G401 (cell line): ENCODE data around the gene MLANA. TPM values are rescaled to one million over a fixed set of nuclear protein-coding genes. Genes with fewer than 3 reads are reported as not detected.

Source experiments
- DNase-seq: peaks from one replicate; pipeline ENCODE4 v3.0.0-alpha.2; 2015; ENCODE audit warnings: low spot score
- in situ Hi-C: cut with HindIII; loops from 2 replicates; pipeline ENCODE4 v1.10.0; 2016; ENCODE audit warnings: low sequenced_read_pairs, mixed read lengths
- total RNA-seq: library from RNA; depleted of rRNA; stranded (reverse); fragments of >200 nt; shearing (Covaris generic); gene quantifications from 2 replicates; pipeline ENCODE4 v1.2.3, GENCODE V29; 2014

MLANA gene
- total RNA-seq, 1 experiment from 2014 or later = not detected

DNA sequence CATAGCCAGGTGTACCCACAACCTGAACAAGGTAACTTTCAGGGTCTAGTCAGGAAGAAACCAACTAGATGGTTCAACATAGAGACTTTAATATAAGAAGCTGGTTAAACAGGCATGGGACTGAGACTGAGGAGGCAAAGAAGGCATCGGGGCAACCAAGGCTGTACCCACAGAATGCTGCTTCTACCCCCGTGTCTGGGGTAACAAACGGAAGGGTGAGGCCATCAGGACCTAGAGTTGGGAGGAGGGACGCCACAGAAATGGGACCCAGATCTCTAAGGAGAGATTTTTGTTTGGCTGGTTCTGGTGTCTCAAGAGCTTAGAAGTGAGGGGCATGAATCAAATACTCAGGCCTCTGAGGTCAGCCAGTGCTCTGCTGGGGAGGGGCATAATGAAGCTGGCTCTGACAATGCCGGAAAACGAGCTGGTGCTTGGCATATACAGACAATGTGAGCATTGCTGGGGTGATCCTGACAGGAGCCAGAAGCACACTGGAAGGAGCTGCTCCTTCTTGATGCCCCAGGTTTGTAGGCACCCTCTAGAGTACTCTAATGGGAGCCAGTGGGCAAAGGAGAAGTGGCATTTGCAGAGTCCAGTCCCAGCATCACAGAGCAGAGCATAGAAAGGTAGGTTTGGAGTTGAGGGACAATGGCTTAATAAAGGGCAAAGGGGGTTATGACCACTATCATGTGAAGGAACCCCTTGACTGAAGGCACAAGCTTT lies 3.7 kb downstream of the MLANA start:
- in situ Hi-C loops = no loop called here
- no peak for DNase-seq

DNA sequence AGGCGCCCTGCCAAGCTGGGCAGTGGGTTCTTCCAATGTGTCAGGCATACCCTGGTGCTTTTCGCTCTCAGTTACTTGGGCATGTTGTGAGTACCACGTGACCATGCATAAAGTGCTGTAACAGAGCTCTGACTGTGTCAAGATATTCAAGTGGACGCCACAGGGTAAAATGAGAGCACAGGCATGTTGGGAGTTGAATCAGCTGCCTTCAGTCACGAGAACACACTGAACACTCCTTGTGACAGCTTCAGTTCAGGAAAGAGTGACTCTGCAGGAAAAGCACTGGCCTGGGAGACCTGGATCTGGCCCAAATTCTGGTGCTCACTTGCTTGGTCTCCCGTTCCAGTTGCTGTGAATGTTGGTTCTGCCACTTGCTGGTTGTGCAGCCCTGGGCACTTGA lies 5.1 kb downstream of the MLANA start:
- DNase-seq = no peak
- in situ Hi-C loops = no loop called here

DNA sequence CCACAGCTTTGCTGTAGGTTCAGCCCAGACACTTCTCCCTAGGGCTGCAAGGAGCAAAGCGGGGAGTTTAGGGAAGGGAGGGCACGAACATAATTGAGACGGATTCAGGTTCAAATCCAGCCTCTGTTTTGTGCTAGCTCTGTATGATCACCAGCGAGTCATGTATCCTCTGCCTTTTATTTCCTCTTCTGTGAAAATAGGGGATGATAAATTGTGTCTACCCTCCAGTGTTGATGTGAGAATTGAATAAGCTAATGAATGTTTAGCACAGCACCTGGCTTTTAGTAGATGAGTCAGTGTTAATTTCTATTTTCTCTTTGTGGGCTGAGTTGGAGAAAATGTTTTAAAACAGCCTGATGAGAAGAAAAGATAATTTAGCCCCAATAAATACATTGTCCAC lies 6.2 kb downstream of the MLANA start:
- in situ Hi-C loops = no loop called here
- no peak for DNase-seq

DNA sequence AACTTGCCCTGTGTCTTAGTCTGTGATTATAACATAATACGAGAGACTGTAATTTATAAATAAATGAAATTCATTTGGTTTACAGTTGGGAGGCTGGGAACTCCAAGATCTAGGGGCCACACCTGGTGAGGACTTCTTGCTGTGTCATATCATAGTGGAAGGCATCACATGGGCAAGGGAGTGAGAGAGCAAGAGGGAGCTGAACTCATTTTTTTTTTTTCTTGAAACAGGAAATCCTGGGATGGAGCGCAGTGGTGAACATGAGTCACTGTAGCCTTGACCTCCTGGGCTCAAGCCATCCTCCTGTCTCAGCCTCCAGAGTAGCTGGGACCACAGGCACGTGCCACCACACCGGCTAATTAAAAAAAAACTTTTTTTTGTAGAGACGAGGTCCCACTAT lies 7.2 kb downstream of the MLANA start:
- DNase-seq = no peak

DNA sequence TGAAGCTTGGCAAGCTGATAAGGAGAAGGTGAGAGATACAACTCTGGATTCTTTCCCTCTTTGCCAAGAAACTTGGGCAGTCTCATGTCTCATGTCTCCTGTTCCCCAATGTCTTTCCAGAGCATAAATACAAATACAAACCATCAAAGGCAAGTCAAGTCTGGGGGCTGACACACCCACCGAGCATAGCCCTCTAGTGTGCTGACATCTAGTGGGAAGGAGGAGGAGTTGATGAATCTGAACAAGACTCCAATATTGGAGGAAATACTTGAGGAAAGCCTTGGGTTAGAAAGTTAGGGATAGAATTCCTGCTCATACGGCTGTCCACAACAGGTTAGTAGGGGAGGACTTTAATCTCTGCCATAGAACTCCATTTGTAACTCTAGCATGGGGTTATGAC lies 8.6 kb downstream of the MLANA start:
- DNase-seq = no peak

More for the DNA sequence above, 7.2 kb downstream of the MLANA start:
- in situ Hi-C loops = no loop called here

DNA sequence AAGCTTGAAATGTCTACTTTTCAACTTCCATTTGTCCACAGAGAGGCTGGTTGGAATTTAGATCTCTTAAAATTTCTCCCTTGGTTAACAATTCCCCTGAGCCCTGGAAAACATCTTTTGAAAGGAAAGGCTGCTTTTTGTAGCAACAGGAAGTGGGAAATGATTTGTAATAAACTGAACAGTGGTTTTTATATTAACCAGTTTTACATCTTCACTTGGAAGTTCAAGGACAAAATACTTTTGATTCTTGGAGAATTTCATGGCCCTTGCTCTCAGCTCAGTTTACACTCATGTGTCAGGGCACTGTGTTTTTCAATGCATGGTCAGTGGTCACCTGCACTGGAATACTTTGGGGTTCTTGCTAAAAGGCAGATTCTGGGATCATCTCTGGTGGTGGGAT lies 9.9 kb downstream of the MLANA start:
- in situ Hi-C loops = no loop called here
- no peak for DNase-seq

More for the DNA sequence above, 8.6 kb downstream of the MLANA start:
- in situ Hi-C loops = no loop called here

DNA sequence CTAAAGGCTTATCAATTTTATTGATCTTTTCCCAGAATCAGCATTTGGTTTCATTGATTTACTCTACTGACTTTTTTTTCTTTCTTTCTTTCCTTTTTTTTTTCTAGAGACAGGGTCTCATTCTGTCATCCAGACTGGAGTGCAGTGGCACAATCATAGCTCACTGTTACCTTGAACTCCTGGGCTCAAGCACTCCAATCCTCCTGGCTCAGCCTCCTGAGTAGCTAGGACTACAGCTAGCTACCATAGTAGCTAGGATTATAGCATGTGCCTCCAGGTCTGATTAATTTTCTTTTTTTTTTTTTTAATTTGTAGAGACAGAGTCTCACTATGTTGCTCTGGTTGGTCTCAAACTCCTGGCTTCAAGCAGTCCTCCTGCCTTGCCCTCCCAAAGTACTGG lies 11.7 kb downstream of the MLANA start:
- DNase-seq = no peak
- in situ Hi-C loops = no loop called here

DNA sequence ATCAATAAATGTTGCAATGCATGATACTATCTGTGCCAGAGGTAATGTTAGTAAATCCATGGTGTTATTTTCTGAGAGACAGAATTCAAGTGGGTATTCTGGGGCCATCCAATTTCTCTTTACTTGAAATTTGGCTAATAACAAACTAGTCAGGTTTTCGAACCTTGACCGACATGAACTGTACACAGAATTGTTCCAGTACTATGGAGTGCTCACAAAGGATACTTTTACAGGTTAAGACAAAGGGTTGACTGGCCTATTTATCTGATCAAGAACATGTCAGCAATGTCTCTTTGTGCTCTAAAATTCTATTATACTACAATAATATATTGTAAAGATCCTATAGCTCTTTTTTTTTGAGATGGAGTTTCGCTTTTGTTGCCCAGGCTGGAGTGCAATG lies 18.2 kb downstream of the MLANA start:
- in situ Hi-C loops = no loop called here
- no peak for DNase-seq

DNA sequence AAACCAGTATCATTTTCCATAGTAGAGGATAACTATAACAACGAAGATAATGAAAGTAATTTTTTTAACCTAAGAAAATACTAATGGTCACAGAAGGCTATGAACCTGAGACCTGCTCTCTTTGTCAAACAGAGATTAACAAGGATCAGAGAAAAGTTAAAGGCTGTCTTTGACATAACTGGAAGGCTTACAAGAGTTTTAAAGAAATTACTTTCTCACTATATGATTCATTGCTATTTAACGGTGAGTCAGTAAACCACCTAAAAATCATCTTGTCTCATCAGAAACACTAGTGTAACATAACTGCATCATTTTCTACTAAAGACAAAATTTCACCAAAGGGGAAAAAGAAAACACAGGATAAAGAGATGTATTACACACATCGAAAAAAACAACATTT lies 19.3 kb downstream of the MLANA start:
- no peak for DNase-seq

DNA sequence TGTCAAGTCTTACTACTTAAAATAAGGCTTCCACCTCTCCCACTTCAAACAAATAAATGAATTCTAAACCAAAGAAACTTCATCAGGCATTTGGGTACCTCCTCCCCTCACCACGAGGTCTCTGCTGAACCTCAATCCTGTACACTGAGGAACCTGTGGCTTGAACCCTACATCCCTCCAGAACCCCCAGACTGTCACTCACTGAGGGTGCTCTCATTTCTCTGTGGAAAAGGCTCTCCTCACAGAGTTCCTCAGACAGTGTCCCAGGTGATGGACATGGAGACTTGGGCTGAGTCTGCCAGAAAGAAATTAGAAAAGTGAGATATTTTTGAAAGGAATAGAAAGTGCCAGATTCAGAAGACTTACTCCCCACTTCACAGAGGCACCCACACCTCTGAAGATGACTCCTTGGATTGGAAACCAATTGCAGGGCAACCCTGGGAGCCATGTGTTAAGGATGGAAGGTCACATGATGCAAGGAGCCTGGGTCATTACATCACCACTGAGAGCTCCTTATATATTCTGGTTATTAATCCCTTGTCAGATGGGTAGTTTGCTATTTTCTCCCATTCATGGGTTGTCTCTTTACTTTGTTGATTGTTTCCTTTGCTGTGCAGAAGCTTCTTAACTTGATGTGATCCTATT lies 19.8 kb downstream of the MLANA start:
- DNase-seq = no peak
- in situ Hi-C loops = no loop called here

More for the DNA sequence above, 19.3 kb downstream of the MLANA start:
- in situ Hi-C loops = no loop called here

DNA sequence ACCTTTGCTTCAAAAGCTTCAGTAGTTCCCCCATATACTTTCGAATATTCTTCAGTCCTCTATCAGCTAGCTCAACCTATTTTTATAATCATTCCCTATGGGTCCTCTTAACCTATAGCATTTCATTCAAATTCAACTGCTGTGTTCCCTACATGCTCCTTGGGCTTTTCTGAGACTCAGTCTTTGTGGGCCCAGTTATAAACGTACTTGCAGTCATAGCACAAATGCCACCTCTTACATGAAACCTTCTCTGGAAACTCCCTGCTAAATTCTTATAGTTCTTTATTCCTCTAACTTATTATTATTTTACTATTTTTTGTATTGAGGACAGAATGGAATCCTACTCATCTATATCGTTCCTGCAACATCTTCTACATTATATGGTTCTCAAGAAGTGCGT lies 24.7 kb downstream of the MLANA start:
- in situ Hi-C loops = no loop called here
- no peak for DNase-seq

DNA sequence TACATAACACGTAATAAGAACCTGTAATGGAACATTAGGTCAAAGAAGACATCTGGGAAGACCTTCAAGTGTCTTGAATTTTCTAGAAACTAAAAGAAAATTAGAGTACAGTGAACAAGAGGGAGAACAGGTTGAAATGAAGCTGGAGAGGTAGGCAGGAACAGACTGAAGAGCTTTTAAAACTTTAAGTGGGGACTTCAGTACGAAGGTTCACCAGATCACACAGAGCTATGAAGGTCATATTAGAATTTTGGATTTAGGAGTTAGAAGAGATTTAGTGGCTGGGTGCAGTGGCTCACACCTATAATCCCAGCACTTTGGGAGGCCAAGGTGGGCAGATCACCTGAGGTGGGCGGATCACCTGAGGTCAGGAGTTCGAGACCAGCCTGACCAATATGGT lies 26.6 kb downstream of the MLANA start:
- in situ Hi-C loops = no loop called here
- DNase-seq = no peak

DNA sequence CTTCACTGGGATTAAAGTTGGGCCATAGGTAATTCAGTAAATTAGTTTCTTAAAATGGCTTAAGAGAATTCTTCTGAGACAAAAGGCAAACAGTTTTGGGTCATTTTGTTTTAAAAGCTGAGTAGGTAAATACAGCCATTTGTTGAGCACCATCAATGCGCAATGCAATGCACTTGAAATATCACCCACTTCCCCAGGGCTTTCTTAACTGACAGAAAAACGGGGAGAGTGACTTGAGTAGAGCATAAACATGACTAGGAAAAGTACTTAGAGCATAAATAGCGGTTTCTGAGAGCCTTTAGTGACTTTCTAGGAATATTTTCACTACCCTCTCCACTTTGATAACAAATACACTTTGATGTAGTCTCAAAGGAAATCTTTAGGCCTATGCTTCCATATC lies 27.2 kb downstream of the MLANA start:
- no peak for DNase-seq
- in situ Hi-C loops = no loop called here

DNA sequence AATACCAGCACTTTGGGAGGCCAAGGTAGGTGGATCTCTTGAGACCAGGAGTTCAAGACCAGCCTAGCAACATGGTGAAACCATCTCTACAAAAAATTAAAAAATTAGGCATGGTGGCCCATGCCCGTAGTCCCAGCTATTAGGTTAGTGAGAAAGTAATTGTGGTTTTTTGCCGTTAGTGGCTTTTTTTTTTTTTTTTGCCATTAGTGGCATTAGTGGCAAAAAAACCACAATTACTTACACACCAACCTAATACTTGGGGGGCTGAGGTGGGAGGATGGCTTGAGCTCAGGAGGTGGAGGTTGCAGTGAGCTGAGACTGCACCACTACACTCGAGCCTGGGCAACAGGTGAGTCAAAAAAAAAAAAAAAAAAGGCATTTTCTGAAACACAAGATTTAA lies 27.8 kb downstream of the MLANA start:
- in situ Hi-C loops = no loop called here
- no peak for DNase-seq

DNA sequence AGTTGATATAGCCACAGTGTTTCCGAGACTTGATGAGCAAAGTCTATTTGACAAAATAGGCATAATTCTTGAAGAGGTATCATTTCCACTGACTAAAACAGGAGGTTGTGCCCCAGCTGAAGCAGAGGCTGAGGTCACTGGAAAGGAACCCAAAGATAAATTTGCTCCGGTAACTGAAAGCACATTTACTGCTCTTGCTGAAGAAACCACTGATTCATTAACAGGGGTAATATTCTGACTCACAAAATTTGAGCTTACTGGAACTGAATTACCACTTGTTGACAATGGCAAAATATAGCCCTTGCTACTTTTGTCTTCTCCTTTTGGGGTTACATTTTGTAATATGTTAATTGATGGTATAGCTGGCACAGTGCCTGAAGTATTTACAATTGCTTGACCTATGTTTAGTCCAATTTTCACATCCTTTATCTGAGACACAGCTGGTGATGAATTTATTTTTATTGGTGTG lies 30.2 kb downstream of the MLANA start:
- no peak for DNase-seq
- in situ Hi-C loops = no loop called here

DNA sequence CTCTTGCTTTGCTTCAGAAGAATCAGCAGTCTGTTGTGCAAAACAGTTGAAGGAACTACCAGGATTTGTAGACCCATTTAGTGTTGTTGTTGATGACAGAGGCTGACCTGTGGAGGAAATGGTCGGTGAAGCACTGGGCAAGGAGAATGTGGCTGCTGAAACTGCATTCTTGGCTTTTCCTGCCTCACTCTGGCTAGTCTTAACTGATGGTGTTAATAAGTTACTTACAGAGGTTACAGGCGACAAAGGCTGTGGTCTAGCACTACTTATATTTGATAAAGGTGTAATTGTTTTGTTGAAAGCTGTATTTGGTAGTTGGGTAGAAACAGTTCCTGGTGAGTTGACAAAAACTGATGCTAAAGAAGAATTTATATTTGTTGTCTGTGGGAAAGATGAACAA lies 31.5 kb downstream of the MLANA start:
- DNase-seq = no peak
- in situ Hi-C loops = no loop called here

DNA sequence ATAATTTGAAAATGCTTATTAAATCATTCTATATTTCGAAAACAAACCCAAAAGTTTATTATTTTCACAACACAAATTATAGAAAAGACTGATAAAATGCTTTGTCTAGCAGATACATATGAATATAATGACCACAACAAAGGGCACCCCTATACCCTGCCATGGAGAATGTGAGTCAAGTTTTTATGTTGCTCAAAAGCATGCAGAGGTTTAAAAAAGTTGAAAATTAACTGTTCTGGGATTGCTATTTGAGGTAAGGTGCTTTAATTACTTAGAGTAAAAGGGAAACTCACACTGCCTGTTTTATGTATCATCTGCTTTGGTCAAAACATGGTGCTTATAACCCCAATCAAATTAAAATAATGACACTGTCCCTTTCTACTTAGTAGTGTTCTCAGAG lies 41.0 kb downstream of the MLANA start:
- in situ Hi-C loops = no loop called here
- DNase-seq = no peak

DNA sequence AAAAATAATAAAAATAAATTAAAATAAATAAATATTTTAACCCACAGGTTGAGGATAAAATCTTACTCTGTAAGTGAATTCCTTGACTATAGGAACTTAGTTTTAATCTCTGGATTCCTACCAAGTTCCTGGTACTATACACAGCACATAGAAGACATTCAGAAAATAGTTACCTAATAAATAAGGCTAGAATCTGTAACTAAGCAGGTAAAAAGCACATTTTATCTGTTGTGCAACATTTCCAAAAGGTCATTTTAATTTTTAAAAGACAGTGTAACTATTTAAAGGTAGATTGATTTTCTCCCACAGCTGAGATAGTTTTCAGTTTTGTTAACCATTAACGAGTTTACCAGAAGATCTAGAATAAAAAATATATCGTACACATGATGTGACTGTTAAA lies 47.8 kb downstream of the MLANA start:
- in situ Hi-C loops = no loop called here

DNA sequence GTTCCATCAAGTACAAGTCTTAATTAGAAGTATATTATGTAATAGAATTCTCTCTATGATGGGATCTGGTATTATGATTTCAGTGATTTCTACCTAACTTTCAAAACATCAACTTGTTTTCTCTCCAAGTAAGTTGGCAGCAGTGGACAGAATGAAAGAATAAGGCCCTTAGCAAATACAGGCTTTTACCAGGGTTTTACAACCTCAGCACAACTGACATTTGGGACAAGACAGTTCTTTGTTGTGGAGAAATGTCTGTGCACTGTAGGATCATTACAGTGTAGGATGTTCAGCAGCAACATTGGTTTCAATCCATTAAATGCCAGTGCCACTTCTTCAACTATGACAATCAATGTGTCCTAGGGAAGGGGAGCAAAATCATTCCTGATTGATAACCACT lies 48.8 kb downstream of the MLANA start:
- no peak for DNase-seq
- in situ Hi-C loops = no loop called here

More for the DNA sequence above, 47.8 kb downstream of the MLANA start:
- no peak for DNase-seq

DNA sequence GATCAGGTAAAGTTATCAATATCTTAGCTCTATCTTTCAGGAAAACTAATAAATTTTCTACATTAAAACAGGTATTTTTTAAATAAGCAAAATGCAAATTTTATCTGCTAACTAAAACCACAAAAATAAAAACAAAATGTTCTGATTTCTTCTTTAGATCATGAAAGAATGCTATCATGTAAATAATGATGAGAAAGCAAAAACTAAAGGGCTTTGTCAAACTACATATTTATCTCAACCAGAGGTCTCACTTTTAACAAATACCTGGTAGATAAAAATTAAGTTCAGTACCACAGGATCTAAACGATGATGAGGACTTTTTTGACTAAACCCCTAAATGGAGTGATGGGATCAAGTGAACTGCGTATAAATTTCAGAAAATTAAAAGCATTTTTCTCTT lies 50.5 kb downstream of the MLANA start:
- no peak for DNase-seq
- in situ Hi-C loops = no loop called here

DNA sequence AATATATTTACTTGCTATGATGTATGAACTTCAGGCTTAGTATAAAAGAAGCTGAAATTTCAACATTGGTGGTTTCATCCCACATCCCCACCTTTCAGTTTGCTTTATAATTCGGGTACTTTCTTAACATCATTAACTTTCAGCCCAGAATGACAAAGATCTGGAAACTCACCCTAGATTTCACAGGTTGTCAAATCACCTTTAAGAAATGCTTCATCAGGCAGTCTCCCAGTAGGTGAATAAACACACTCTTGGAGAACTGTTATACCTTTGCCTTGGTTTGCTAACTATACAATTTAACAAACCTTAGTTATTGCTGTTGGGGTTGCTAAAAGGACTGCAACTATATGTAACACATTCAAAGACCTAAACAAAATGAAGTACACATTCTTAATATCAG lies 54.4 kb downstream of the MLANA start:
- in situ Hi-C loops = no loop called here
- DNase-seq = no peak
